Measurements from ENCODE around the gene RELN.
A peak's percentile ranks its signal among the peaks of the same experiment; 100 is the strongest.

RELN gene

DNA sequence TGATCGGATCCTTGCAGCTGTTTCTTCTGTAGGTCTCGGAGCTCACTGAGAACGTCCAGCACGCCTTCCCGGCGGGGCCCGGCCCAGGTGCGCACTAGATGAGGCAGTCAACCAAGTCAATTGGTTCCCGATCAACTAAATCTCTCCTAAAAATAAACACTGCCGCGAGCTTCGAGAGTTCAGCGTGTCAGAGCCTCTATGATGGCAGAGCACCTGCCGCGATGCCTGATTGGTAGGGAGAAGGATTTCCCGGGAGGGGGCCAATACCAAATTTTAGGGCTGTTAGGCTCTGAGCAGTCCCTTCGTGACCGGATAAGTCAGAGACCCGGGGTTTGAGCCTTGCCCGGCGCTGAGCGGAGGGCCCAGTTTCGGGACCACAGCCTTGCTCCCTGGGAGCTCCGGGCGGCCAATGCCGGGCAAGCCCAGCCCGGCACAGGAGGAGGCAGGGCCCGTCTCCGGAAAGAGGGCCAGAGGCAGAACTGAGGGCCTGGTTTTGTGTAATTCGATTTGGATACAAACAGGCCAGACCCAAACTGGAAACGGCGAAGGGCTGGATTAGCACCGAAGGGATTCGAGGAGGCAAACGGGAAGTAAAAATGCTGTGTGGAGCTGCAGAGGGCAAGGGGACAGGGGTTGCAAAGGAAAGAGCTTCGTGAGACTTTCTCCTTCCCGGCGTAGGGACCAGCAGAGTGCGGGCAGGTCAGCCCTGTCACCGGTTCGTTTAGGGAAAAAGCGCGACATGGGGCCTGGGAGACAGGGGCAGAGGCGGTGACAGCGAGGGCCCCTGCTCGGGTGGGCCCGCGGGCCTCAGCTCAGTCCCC is 544.0 kb downstream of the RELN start:
- DNase-seq: peak; percentile 16

DNA sequence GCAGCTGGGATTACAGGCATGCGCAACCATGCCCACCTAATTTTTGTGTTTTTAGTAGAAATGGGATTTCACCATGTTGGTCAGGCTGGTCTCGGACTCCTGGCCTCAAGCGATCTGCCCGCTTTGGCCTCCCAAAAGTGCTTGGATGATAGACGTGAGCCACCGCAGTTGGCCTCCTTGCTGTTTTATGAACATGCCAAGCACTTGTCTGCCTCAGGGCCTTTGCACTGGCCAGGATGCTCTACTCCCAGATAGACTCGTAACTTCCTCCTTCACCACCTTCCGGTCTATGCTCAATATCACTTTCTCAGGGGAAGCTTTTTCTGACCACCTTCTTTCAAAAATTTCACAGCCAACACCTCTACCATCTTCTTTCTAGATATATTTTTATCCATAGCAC is 549.8 kb downstream of the RELN start:
- no peak for DNase-seq

DNA sequence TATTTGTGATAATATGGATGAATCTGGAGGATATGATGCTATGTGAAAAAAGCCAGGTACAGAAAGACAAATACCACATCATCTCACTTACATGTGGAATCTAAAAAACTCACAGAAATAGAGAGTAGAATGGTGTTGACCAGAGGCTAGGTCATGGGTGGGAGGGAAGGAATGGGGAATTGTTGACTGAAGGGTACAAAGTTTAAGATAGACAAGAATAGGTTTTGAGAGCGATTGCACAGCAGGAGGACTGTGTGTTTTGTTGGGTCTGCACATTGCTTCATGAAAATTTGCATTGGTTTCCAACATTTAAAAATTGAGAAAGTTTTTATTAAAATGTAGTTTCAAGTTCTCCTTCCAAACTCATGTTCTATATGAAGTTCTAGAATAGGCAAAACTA is 551.8 kb downstream of the RELN start:
- no peak for DNase-seq

DNA sequence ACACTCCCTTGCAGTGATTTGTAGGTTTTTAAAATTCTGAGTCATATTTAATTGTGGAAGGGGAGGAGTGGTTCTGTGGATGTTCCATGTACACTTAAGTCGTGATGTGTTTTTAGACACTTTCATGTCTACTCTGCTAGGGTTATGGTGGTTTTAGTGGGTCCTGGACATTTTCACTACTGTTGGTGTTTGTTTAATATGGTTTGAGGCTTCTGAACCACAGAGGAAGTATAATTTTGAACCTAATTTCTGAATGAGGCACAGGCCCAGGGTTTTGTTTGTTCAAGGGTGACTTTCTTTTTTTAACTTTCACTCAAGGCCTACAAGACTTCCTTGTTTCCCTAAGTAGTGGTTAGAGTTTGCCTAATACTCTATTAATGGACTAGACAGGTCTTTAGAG is 556.7 kb downstream of the RELN start:
- DNase-seq: no peak

DNA sequence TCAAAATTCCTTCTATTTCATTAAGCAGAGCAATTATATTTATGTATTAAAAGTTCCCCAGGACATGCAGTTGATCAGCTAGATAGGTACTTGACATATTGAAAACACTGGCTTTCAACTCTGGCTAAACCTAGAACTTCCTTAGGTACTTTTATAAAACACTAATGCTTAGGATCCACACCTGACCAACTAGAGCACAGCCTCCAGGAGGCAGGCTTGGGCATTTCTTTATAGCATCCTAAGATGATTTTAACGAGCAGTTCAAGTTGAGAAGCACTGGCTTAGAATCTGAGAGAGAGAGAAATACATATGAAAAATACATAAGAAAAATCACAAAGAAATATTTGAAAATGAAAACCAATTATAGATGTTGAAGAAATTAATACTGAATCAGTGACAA is 564.3 kb downstream of the RELN start:
- DNase-seq: no peak

DNA sequence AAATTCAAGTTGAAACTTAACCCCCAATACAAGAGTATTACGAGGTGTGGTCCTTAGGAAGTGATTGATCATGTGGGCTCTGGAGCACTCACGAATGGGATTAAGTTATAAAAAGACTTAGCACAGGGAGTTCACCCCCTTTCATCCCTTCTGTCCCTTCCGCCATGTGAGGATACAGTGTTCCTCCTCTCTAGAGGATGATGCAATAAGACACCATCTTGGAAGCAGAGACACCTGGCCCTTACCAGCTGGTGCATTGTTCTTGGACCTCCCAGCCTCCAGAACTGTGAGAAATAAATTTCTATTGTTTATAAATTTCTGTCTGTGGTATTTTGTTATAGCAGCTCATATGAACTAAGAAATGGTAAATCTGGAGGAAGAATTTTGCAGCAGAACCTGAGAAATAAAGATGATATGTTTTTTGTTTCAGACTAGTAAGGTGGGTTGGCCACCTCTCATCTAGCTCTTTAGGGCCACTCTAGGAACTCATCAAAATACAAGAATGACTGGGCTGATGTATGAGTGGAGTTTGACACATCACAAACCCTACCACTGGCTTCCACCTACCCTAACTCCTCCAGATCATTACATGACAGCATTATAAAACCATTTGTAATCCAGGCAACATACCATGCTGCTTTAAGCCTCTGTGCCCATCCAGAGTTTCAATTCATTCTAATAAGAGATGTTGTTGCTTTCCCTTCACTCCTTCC is 565.8 kb downstream of the RELN start:
- DNase-seq: no peak

All from CD4-positive, alpha-beta T cell treated with Interleukin-15 for 1 hour (primary cell).